Measurements from ENCODE around the gene BACE1. TPM values are rescaled to one million over a fixed set of nuclear protein-coding genes. Genes with fewer than 3 reads are reported as not detected.

Gene BACE1
- total and polyA plus RNA-seq, 2 donors (not counting 3 experiments of a cell fraction or from before 2014, with no cell fraction given), result 28.8 to 29.6 TPM

GRCh38 chr11:117361432-117361831, 45.4 kb upstream of the BACE1 start:
- no peak overlapping the region for H2AFZ ChIP-seq (ENCODE audit: low read depth, low read length)
- TF ChIP-seq MYC (IDR thresholded peaks at IDR 0.05; ENCODE audit: low read depth, low read length), result no peak
- TF ChIP-seq EZH2 (IDR thresholded peaks at IDR 0.05; ENCODE audit: borderline replicate concordance, low read depth, low read length, severe bottlenecking), result no peak
- TF ChIP-seq JUN (IDR thresholded peaks at IDR 0.05; ENCODE audit: borderline replicate concordance, insufficient read depth, insufficient read length, low read depth), result no peak
- TF ChIP-seq, protein P1, sequence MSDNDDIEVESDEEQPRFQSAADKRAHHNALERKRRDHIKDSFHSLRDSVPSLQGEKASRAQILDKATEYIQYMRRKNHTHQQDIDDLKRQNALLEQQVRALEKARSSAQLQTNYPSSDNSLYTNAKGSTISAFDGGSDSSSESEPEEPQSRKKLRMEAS (IDR thresholded peaks at IDR 0.05; ENCODE audit: insufficient read depth, insufficient read length), result no peak
- TF ChIP-seq POLR2A (IDR thresholded peaks at IDR 0.05; ENCODE audit: low read depth, low read length), result no peak
- TF ChIP-seq GATA2 (IDR thresholded peaks at IDR 0.05; ENCODE audit: insufficient read depth, insufficient read length, low read depth, low read length), result no peak
- no peak for TF ChIP-seq FOS (IDR thresholded peaks at IDR 0.05; ENCODE audit: borderline replicate concordance, insufficient read depth, low read length)
- TF ChIP-seq POLR2AphosphoS5 (IDR thresholded peaks at IDR 0.05; ENCODE audit: insufficient read depth, low read depth, low read length), result no peak
- TF ChIP-seq CTCF (IDR thresholded peaks at IDR 0.05; ENCODE audit: extremely low read depth in 1 of 2, insufficient read depth in 1 of 2, low read depth in 1 of 2, low read length in 2 of 2), result no peak
- no peak for FAIRE-seq
- H3K4me3 ChIP-seq (replicated peaks in 1 of 3; ENCODE audit: insufficient read depth in 1 of 3, low read depth in 1 of 3, low read length in 3 of 3), result no peak overlapping the region
- no peaks in the 10 kb centered on the region for H3K9me1 ChIP-seq (replicated peaks; ENCODE audit: control insufficient read depth, extremely low read depth, insufficient read depth, low read length)
- POLR2A ChIA-PET, result no interaction called here
- no TSS peak for BruUV-seq (replicated peaks)
- H3K4me1 ChIP-seq (ENCODE audit: control insufficient read depth, extremely low read depth, insufficient read depth, low read length), result no peaks in the 10 kb centered on the region
- H3K27ac ChIP-seq (ENCODE audit: insufficient read depth, low read depth, low read length), result no peak overlapping the region
- H3K79me2 ChIP-seq (ENCODE audit: control insufficient read depth, insufficient read depth, low read length), result no peaks in the 10 kb centered on the region
- DNase-seq (ENCODE audit: low read depth, low spot score), result no peak
- H4K20me1 ChIP-seq (replicated peaks; ENCODE audit: control insufficient read depth, extremely low read depth, insufficient read depth, low read length), result no peaks in the 10 kb centered on the region
- no peaks in the 10 kb centered on the region for H3K9me3 ChIP-seq (replicated peaks; ENCODE audit: control insufficient read depth, insufficient read depth, low read length)
- no peak overlapping the region for H3K4me2 ChIP-seq (ENCODE audit: insufficient read depth, low read length)
- CTCF ChIA-PET, result no interaction called here
- H3K27me3 ChIP-seq (ENCODE audit: control insufficient read depth in 2 of 2, insufficient read depth in 2 of 2, low read length in 2 of 2), result no peaks in the 10 kb centered on the region
- no peak overlapping the region for H3K9ac ChIP-seq (replicated peaks; ENCODE audit: extremely low read depth, insufficient read depth, low read length)
- intact Hi-C loops (cut with micrococcal nuclease), result no loop called here
- dilution Hi-C loops (cut with MboI; ENCODE audit: extremely low pct_ligation_motif_present, low sequenced_read_pairs), result no loop called here
- H3K36me3 ChIP-seq (ENCODE audit: control insufficient read depth in 2 of 2, extremely low read depth in 1 of 2, insufficient read depth in 2 of 2, low read length in 2 of 2), result peaks cover 11 to 15% of the 10 kb centered on the region in 2 experiments

All from endothelial cell of umbilical vein (primary cell).